ENCODE data around the gene ZNF213.

The ZNF213 gene

GRCh38 chr16:3112058-3112880, 22.6 kb upstream of the ZNF213 start, which contains the start of gene ZNF205:
Gene ZNF205 (plus strand): TSS chr16:3112586. CDS start chr16:3113431, 845 bp downstream.
- TF ChIP-seq CTCF (IDR thresholded peaks at IDR 0.05) = no peak

- no peak for TF ChIP-seq CTCF (IDR thresholded peaks at IDR 0.05)
Measured at GRCh38 chr16:3112881-3113574, 21.8 kb upstream of the ZNF213 start.

- no peak for TF ChIP-seq CTCF (IDR thresholded peaks at IDR 0.05)
Measured at GRCh38 chr16:3113765-3114479, 20.9 kb upstream of the ZNF213 start.

GRCh38 chr16:3115003-3115402, 19.8 kb upstream of the ZNF213 start:
- no peak for TF ChIP-seq CTCF (IDR thresholded peaks at IDR 0.05)

GRCh38 chr16:3115561-3115960, 19.3 kb upstream of the ZNF213 start:
- TF ChIP-seq CTCF (IDR thresholded peaks at IDR 0.05) = no peak

GRCh38 chr16:3118204-3118790, 16.5 kb upstream of the ZNF213 start:
- TF ChIP-seq CTCF (IDR thresholded peaks at IDR 0.05) = no peak

GRCh38 chr16:3118846-3119245, 16.0 kb upstream of the ZNF213 start:
- no peak for TF ChIP-seq CTCF (IDR thresholded peaks at IDR 0.05)
